C4-2B (cell line): ENCODE measurements around the gene ENTPD8.

ENCODE experiments used
- H3K27ac ChIP-seq: fragments of 450-650 bp; 2 replicates; pipeline ENCODE4 v1.5.1; 2017
- ZFX ChIP-seq: fragments of 450-650 bp; IDR thresholded peaks from 2 replicates; pipeline ENCODE4 v1.6.1; 2017
- TF ChIP-seq, protein P1 (sequence below): fragments of 450-650 bp; conservative IDR thresholded peaks from 2 replicates; pipeline ENCODE4 v1.5.1; 2017; ENCODE audit warnings: mild to moderate bottlenecking

Gene ENTPD8

GRCh38 chr9:137478962-137479861 lies 38.1 kb upstream of the ENTPD8 start:
- no peak overlapping the region; the same call in 1 of the 2 replicates for H3K27ac ChIP-seq
- TF ChIP-seq, protein P1, sequence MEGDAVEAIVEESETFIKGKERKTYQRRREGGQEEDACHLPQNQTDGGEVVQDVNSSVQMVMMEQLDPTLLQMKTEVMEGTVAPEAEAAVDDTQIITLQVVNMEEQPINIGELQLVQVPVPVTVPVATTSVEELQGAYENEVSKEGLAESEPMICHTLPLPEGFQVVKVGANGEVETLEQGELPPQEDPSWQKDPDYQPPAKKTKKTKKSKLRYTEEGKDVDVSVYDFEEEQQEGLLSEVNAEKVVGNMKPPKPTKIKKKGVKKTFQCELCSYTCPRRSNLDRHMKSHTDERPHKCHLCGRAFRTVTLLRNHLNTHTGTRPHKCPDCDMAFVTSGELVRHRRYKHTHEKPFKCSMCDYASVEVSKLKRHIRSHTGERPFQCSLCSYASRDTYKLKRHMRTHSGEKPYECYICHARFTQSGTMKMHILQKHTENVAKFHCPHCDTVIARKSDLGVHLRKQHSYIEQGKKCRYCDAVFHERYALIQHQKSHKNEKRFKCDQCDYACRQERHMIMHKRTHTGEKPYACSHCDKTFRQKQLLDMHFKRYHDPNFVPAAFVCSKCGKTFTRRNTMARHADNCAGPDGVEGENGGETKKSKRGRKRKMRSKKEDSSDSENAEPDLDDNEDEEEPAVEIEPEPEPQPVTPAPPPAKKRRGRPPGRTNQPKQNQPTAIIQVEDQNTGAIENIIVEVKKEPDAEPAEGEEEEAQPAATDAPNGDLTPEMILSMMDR = no peak

DNA sequence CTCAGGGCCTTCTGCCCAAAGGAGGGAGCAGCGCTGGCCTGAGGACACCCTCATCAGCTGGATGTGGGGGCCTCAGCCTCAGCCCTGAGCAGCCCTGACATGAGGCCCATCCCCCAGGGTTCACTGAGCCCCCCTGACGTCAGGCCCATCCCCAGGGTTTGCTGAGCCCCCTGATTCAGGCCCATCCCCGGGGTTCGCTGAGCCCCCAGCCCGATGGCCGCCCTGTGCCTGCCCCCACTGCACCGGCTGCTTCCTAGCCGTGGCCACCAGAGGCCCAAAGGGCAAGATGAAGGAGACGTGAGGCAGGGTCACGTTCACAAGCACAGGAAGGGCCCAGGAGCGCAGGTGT lies 37.4 kb upstream of the ENTPD8 start:
- TF ChIP-seq ZFX = no peak
- TF ChIP-seq, protein P1 = no peak

GRCh38 chr9:137477778-137478612 lies 36.8 kb upstream of the ENTPD8 start:
- no peak overlapping the region for H3K27ac ChIP-seq
- no peak for TF ChIP-seq ZFX

More for the DNA sequence above, 37.4 kb upstream of the ENTPD8 start:
- no peak overlapping the region for H3K27ac ChIP-seq

GRCh38 chr9:137476856-137477255 lies 35.7 kb upstream of the ENTPD8 start:
- H3K27ac ChIP-seq = no peak overlapping the region
- no peak for TF ChIP-seq ZFX
- TF ChIP-seq, protein P1 = no peak

GRCh38 chr9:137475666-137476065 lies 34.5 kb upstream of the ENTPD8 start:
- no peak for TF ChIP-seq ZFX
- TF ChIP-seq, protein P1 = no peak

GRCh38 chr9:137474271-137474670 lies 33.1 kb upstream of the ENTPD8 start:
- no peak overlapping the region for H3K27ac ChIP-seq
- TF ChIP-seq ZFX = no peak
- TF ChIP-seq, protein P1 = no peak

More at GRCh38 chr9:137475666-137476065, 34.5 kb upstream of the ENTPD8 start:
- no peak overlapping the region for H3K27ac ChIP-seq

DNA sequence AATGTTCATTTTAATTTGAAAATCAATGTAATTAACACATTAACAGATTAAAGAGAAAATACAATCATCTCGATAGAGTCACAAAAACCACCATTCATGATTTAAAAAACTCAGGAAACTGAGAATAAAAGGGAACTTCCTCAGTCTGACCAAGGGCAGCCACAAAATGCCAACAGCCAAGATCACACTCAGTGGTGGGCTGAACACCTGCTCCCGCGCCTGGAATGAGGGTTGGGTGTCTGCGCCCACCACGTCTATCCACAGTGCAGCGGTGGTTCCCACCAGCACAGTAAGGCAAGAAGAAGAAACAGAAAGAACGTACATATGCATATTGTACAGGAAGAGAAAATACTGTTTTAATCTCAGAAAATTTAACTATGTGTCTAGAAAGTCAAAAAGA lies 29.6 kb upstream of the ENTPD8 start:
- H3K27ac ChIP-seq = no peak overlapping the region

GRCh38 chr9:137467896-137468295 lies 26.7 kb upstream of the ENTPD8 start:
- no peak overlapping the region for H3K27ac ChIP-seq
- TF ChIP-seq ZFX = no peak
- TF ChIP-seq, protein P1 = no peak

More for the DNA sequence above, 29.6 kb upstream of the ENTPD8 start:
- no peak for TF ChIP-seq ZFX
